SK-N-SH treated with all-trans-retinoic acid at 6 μM for 48 hours (cell line): Measurements from ENCODE around the gene ANKRD28.
A peak's percentile ranks its signal among the peaks of the same experiment; 100 is the strongest.

Experiments used
- ATAC-seq: fragments of 200-7000 bp; cut with Tn5 transposase; 3 replicates; pipeline ENCODE4 v1.9.1; 2020; ENCODE audit warnings: mild to moderate bottlenecking, moderate library complexity
- ARNTL ChIP-seq: fragments of 450-650 bp; formaldehyde crosslinking; IDR thresholded peaks from 2 replicates; pipeline ENCODE4 v1.5.0; 2020; ENCODE audit warnings: low read depth, mild to moderate bottlenecking, moderate library complexity, borderline replicate concordance
- BACH2 ChIP-seq: fragments of 250-450 bp; sonication (Bioruptor Pico); IDR thresholded peaks from 2 replicates; pipeline ENCODE4 v1.9.0; 2021; ENCODE audit warnings: mild to moderate bottlenecking, borderline replicate concordance
- CREB5 ChIP-seq: fragments of 250-450 bp; sonication (Bioruptor Pico); IDR thresholded peaks from 2 replicates; pipeline ENCODE4 v1.5.1; 2020; ENCODE audit warnings: low read depth, mild to moderate bottlenecking, moderate library complexity
- CSDC2 ChIP-seq: fragments of 250-450 bp; sonication (Bioruptor Pico); IDR thresholded peaks from 2 replicates; pipeline ENCODE4 v1.5.0; 2020; ENCODE audit warnings: mild to moderate bottlenecking, moderate library complexity
- CSRNP3 ChIP-seq: fragments of 250-450 bp; sonication (Bioruptor Pico); IDR thresholded peaks from 2 replicates; pipeline ENCODE4 v1.5.1; 2021; ENCODE audit warnings: mild to moderate bottlenecking, moderate library complexity
- ESRRG ChIP-seq: fragments of 250-450 bp; sonication (Bioruptor Pico); IDR thresholded peaks from 2 replicates; pipeline ENCODE4 v1.6.1; 2021; ENCODE audit warnings: mild to moderate bottlenecking
- GLIS3 ChIP-seq: fragments of 250-450 bp; sonication (Bioruptor Pico); IDR thresholded peaks from 2 replicates; pipeline ENCODE4 v1.5.0; 2020; ENCODE audit warnings: mild to moderate bottlenecking, moderate library complexity
- ISL1 ChIP-seq: fragments of 250-450 bp; sonication (Bioruptor Pico); IDR thresholded peaks from 2 replicates; pipeline ENCODE4 v2.1.2; 2022; ENCODE audit warnings: mild to moderate bottlenecking, moderate library complexity
- OSR1 ChIP-seq: fragments of 250-450 bp; sonication (Bioruptor Pico); IDR thresholded peaks from 2 replicates; pipeline ENCODE4 v1.8.0; 2022; ENCODE audit warnings: moderate library complexity, mild to moderate bottlenecking, inconsistent platforms
- PATZ1 ChIP-seq: fragments of 250-450 bp; sonication (Bioruptor Pico); IDR thresholded peaks from 2 replicates; pipeline ENCODE4 v1.8.0; 2020; ENCODE audit warnings: mild to moderate bottlenecking, moderate library complexity, borderline replicate concordance
- POU6F1 ChIP-seq: fragments of 250-450 bp; sonication (Bioruptor Pico); IDR thresholded peaks from 2 replicates; pipeline ENCODE4 v1.8.0; 2021; ENCODE audit warnings: low read depth, mild to moderate bottlenecking, moderate library complexity, borderline replicate concordance
- PPARA ChIP-seq: fragments of 250-450 bp; sonication (Bioruptor Pico); IDR thresholded peaks from 2 replicates; pipeline ENCODE4 v1.5.0; 2020; ENCODE audit warnings: mild to moderate bottlenecking, borderline replicate concordance
- SNAI2 ChIP-seq: fragments of 250-450 bp; sonication (Bioruptor Pico); IDR thresholded peaks from 2 replicates; pipeline ENCODE4 v1.5.0; 2020; ENCODE audit warnings: mild to moderate bottlenecking, moderate library complexity
- TCF4 ChIP-seq: fragments of 250-450 bp; sonication (Bioruptor Pico); IDR thresholded peaks from 2 replicates; pipeline ENCODE4 v1.8.0; 2021; ENCODE audit warnings: mild to moderate bottlenecking, moderate library complexity, borderline replicate concordance
- TOX ChIP-seq: fragments of 250-450 bp; sonication (Bioruptor Pico); IDR thresholded peaks from 2 replicates; pipeline ENCODE4 v1.8.0; 2021; ENCODE audit warnings: mild to moderate bottlenecking, moderate library complexity, borderline replicate concordance
- TSHZ2 ChIP-seq: fragments of 250-450 bp; sonication (Bioruptor Pico); IDR thresholded peaks from 2 replicates; pipeline ENCODE4 v1.5.0; 2020; ENCODE audit warnings: mild to moderate bottlenecking, moderate library complexity
- ZC3H10 ChIP-seq: fragments of 250-450 bp; sonication (Bioruptor Pico); IDR thresholded peaks from 2 replicates; pipeline ENCODE4 v1.5.1; 2021; ENCODE audit warnings: mild to moderate bottlenecking, moderate library complexity
- ZFP3 ChIP-seq: fragments of 250-450 bp; sonication (Bioruptor Pico); IDR thresholded peaks from 2 replicates; pipeline ENCODE4 v1.5.0; 2020; ENCODE audit warnings: mild to moderate bottlenecking, moderate library complexity
- ZFP30 ChIP-seq: fragments of 450-650 bp; formaldehyde crosslinking; IDR thresholded peaks from 2 replicates; pipeline ENCODE4 v1.5.0; 2022; ENCODE audit warnings: mild to moderate bottlenecking, moderate library complexity
- ZNF70 ChIP-seq: fragments of 450-650 bp; formaldehyde crosslinking; IDR thresholded peaks from 2 replicates; pipeline ENCODE4 v1.5.0; 2020; ENCODE audit warnings: mild to moderate bottlenecking, moderate library complexity
- ZNF8 ChIP-seq: fragments of 450-650 bp; formaldehyde crosslinking; IDR thresholded peaks from 2 replicates; pipeline ENCODE4 v1.5.0; 2020; ENCODE audit warnings: mild to moderate bottlenecking, moderate library complexity

The ANKRD28 gene

GRCh38 chr3:15796771-15797641 lies 773 bp downstream of the ANKRD28 start:
- ATAC-seq, result peak; percentile 62
- TF ChIP-seq ZFP3 (CRISPR knock-in tag), result no peak
- TF ChIP-seq TOX (CRISPR knock-in tag), result no peak
- TF ChIP-seq CSDC2 (CRISPR knock-in tag), result no peak
- TF ChIP-seq ZFP30 (CRISPR knock-in tag), result no peak
- no peak for TF ChIP-seq ZNF8
- no peak for TF ChIP-seq SNAI2
- no peak for TF ChIP-seq TSHZ2 (CRISPR knock-in tag)
- TF ChIP-seq PATZ1 (CRISPR knock-in tag), result no peak
- no peak for TF ChIP-seq CREB5
- TF ChIP-seq ESRRG (CRISPR knock-in tag), result no peak
- no peak for TF ChIP-seq BACH2 (CRISPR knock-in tag)
- TF ChIP-seq ZC3H10 (CRISPR knock-in tag), result no peak
- TF ChIP-seq GLIS3 (CRISPR knock-in tag), result no peak
- TF ChIP-seq OSR1 (CRISPR knock-in tag), result no peak
- no peak for TF ChIP-seq CSRNP3
- TF ChIP-seq PPARA (CRISPR knock-in tag), result no peak
- no peak for TF ChIP-seq ZNF70 (CRISPR knock-in tag)
- TF ChIP-seq TCF4 (CRISPR knock-in tag), result no peak

GRCh38 chr3:15796331-15796730 lies 1.4 kb downstream of the ANKRD28 start:
- no peak for ATAC-seq
- TF ChIP-seq GLIS3 (CRISPR knock-in tag) (no peak), ZFP30 (CRISPR knock-in tag) (no peak), ESRRG (CRISPR knock-in tag) (no peak), POU6F1 (CRISPR knock-in tag) (no peak), ZNF8 (no peak), CSDC2 (CRISPR knock-in tag) (no peak), BACH2 (CRISPR knock-in tag) (no peak), ISL1 (CRISPR knock-in tag) (no peak), CSRNP3 (no peak), CREB5 (no peak), ARNTL (no peak), TSHZ2 (CRISPR knock-in tag) (no peak), OSR1 (CRISPR knock-in tag) (no peak), SNAI2 (no peak), PPARA (CRISPR knock-in tag) (no peak)
